ENCODE measurements around the gene TMEM54.

Gene TMEM54

DNA sequence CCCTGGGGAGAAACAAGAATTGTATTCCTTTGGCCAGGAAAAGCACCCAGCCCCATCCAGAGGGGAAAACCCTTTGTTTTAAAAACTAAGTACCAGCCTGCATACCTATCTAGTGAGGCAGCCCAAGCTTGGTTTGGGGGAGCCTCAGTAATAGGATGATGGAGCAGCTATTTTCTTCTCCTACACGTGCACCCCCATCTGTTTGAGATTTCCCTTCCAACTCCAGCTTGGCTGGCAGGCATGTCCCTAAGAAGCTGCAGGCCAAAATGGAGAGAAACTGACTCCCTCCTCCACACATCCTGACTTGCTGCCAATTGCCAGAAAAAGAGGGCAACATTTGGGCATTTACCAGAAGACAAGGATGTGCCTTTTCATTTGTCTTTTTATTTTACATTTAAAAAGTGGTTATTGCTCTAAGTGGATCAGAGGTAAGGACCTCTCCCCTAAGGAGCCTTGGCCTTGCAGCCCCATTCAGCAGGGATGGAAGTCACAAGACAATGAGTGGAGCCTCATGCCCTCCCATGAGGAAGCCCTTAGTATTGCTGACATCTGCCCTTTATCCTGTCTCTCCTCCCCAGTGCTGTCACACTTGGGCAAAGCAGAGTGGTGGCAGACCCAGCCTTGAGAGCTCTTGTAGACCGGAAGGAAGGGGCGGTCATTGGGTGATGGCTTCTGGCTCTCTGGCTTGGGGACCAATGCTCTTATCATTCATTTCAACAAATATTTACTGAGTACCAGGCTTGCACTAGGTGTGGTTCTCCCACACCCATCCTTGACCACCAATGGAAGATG, 39.1 kb downstream of the TMEM54 start:
- DNase-seq, result peak in 1 of 2 donors; percentile 26

DNA sequence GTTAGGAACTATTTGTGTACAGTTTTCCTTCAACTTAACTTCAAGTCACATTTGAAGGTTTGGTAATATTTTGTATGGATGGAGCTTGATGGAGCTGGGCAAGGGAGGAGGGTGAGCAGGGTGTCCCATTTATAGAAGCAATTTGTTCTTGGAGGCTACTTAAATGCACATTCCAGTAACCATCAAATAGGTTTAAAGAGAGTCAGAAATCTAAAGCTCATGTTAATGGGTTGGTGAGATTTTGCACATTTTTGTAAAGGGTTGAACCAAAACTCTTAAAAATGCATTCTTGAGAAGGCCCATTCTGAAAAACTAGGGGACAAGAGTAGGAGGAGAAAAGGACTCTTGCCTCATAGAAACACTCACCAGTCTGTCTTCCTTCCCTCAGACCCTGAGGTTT, 40.6 kb downstream of the TMEM54 start:
- no peak for DNase-seq

DNA sequence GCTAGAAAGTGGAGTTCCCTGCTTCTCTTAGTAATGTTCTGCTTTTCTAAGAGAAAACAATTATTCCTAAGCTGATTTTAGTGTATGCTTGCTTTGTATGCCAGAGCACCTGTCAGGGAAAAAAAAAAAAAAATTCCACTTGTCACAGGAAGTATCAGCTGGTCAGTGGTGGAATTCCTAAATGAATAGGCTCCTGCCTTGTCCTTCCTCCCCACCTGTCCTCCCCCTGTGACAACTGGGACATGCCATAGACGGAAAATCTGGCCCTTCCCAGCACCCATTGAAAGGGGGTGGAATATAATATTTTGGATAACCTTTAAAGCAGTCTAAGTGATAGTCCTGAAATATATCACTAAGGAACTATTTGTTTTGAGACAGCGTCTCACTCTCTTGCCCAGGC, 41.3 kb downstream of the TMEM54 start:
- no peak for DNase-seq

DNA sequence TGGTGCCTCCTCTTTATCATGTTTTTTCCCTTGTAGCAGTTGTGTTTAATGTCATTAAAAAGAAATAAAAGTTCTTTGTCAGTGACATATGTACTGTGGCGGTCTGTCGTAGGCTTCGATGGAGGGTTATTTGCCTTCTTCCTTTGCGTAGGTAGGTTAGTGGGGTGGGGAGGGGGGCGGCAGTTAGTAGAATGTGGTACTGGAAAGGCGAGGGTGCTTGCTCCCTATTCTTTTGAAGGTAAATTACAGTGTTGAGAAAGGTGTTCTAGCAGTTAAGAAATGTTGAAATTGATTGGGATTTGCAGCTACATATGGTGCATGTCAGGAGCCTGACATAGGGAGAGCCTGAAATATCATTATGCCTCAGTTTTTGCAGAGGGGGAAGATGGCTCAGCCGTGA, 42.4 kb downstream of the TMEM54 start:
- no peak for DNase-seq

GRCh38 chr1:32858136-32858535, 43.1 kb downstream of the TMEM54 start:
- no peak for DNase-seq

DNA sequence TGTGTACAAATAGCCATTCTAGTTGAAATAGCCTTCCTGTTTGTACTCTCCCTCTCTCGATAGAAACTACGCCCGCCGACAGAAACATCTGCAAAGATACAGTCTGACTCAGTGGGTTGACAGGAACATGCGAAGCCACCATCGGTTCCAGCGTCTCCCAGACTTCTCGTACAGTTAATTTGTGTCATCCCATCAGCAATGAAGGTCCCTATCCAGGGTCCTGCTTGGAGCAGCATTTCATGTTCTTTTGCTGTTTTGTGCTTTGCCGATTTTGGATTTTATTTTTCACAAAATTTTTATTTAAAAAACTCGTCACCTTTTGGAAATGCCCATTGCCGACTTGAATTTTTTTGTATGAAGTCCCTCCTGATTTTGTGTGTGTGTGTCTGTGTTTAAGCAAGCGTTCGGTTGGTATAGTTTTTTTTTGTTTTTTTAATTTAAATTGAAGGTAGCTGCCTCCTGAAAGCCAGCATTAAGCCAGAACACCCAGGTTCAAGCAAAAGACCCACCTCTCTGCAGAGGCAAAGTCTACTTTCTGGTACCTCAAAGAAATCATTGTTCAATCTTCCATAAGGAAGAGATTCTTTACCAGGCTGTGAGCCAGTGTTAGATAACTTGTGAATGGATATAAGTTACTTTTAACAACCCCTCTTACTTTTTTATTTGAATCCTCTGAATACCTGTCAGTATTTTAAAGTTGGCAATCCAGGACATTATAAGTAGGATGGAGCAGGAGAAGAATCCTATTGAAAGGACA, 45.1 kb downstream of the TMEM54 start:
- no peak for DNase-seq

DNA sequence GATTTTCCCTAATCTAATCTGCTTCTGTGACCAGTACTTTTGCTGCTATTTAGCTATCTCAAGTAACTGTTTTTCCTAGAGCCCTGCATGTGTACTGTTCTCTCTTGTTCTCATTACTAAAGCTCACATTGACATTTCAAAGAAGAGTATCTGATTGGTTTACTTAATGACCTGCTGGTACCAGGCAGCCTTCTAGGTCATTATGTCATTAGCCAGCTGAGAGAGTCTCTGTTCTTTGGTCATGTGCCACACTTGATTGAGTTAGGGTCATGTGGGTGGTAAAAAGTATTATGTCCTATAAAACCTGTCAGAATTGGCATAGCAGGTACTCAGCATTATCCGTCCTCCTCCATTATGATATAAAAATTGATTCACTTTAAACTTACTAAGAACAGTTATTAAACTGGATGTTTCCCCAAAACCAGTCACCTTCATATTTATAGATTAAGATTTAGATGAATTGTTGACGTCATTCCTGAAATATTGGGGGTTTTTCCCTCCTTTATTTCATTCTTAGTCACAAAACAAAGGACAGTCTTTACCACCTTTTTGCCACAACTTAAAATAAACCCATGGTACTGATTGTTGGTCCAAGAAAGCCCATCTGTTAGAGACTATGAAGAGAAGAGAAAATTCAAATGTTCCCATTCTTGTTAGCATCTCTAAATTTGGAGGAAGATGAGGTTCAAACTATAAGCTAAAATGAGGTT, 52.7 kb downstream of the TMEM54 start:
- no peak for DNase-seq

Data from inflammatory macrophage treated with lipopolysaccharide for 1 hour (primary cell).